ENCODE measurements around the gene SLC12A9. TPM values are rescaled to one million over a fixed set of nuclear protein-coding genes. Genes with fewer than 3 reads are reported as not detected.

Gene SLC12A9
- polyA plus RNA-seq, 3 donors, result 27.1 to 37.7 (median 37.4) TPM

DNA sequence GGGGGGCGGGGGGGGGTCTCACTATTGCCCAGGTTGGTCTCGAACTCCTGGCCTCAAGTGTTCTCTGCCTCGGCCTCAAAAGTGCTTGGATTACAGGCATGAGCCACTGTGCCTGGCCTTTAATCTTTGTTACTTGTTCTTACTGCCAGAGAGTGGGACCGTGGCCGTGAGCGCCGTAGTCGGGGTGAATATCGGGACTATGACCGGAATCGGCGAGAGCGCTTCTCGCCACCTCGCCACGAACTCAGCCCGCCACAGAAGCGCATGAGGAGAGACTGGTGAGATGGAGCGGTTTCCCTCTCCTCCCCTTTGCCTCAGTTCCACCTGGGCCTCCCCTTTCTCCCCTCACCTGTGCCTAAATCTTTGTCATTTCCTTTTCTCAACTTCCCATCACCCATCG, 28.6 kb downstream of the SLC12A9 start:
- no peak for DNase-seq

- no peak for DNase-seq
Measured at GRCh38 chr7:100882201-100882600, 29.7 kb downstream of the SLC12A9 start.

DNA sequence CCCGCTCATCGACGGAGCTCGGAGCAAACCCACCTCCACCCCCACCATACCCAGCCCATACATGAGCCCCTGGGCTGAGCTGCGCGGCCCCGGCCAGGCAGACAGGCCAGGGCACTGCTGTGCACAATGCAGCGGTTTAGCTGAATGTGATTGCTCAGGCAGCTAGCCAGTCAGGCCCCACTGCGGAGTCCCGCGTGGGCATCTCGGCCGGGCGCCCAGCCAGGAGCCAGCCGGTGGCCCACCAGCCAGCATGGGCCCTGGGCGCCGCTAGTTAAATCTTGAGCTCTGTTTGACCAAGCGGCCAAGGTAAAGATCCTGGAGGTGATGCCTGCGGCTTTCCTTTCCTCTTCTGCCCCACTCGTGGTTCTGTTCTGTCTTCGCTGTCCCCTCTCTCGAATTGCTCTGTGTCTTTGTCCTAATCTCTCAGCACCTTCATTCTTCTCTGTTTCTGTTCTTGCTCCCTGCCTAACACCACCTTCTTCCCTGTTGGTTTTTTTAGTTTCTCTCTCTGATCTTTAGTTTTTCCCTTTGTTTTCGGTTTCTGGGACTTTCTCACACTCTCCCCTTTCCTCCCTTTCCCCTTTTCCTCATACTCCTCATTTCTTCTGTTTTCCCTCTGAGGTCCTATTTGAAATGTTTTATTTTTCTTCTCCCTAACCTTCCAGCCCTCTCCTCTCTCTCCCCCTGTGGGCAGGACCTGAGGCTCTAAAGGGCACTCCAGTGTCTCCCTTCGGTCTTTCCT, 30.4 kb downstream of the SLC12A9 start:
- no peak for DNase-seq

DNA sequence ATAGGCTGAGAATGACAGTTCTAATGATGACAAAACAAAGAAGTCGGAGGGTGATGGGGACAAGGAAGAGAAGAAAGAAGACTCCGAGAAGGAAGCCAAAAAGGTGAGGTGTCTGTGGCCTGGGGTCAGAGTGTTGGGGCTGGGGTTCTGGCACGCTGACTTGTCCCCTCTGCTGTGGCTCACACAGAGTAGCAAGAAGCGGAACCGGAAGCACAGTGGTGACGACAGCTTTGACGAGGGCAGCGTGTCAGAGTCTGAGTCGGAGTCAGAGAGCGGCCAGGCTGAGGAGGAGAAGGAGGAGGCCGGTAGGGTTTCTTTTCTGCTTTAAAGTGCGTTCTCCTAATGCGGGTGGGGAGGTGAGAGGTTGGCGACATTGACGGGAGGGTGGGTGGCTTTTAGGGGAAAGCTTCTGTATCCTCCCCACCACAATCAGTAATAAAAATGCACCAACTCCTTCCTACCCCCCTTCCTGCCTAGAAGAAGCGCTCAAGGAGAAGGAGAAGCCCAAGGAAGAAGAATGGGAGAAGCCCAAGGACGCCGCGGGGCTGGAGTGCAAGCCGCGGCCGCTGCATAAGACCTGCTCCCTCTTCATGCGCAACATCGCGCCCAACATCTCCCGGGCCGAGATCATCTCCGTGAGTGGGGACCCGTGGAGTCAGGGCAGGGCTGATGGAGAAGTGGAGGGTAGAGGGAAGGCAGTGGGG, 32.4 kb downstream of the SLC12A9 start:
- no peak for DNase-seq

GRCh38 chr7:100885440-100886141, 33.1 kb downstream of the SLC12A9 start:
- DNase-seq, result no peak

- no peak for DNase-seq
Measured at GRCh38 chr7:100886142-100886935, 33.8 kb downstream of the SLC12A9 start.

DNA sequence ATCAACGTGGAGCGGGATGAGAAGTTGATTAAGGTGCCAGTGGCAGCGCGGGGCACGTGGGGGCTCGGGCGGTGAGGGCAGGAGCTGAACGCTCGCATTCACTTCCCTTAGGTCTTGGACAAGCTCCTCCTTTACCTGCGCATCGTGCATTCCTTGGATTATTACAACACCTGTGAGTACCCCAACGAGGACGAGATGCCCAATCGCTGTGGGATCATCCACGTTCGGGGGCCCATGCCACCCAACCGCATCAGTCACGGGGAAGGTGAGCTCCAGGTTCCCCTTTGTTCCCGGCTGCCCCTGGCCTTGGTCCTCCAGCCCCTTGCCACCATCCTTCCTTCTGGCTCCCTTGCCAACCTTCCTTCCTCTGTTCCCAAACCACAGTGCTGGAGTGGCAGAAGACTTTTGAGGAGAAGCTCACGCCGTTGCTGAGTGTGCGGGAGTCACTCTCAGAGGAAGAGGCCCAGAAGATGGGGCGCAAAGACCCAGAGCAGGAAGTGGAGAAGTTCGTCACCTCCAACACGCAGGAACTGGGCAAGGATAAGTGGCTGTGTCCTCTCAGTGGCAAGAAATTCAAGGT, 34.5 kb downstream of the SLC12A9 start:
- DNase-seq, result no peak

- no peak for DNase-seq
Measured at GRCh38 chr7:100887516-100888290, 35.2 kb downstream of the SLC12A9 start.

DNA sequence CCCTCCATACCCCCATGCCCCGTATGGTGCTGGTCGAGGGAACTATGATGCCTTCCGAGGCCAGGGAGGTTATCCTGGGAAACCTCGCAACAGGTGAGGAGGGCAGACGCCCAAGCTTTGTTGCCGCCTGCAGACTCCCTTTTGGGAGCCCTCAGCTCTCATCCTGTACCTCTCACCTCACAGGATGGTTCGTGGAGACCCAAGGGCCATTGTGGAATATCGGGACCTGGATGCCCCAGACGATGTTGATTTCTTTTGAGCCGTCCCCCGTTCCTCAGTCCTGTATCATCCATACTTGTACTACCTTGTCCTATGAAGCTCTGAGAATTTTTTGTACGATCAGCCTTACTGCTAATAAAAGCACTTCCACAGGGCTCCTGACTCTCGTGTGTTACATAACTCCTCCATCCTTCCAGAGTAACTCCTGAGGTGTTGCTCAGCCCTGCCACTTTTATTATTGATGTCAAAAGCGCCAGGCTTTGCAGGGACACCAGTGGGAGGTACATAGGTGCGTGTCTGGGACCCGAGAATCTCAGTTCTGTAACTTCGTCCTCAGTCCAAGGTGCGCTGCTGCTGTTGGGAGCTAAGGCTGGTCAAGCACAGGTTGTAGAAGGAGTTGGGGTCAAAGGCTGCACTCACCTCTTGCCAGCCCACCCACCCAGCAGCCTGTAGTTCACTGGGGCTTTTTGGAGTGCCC, 35.9 kb downstream of the SLC12A9 start:
- no peak for DNase-seq

DNA sequence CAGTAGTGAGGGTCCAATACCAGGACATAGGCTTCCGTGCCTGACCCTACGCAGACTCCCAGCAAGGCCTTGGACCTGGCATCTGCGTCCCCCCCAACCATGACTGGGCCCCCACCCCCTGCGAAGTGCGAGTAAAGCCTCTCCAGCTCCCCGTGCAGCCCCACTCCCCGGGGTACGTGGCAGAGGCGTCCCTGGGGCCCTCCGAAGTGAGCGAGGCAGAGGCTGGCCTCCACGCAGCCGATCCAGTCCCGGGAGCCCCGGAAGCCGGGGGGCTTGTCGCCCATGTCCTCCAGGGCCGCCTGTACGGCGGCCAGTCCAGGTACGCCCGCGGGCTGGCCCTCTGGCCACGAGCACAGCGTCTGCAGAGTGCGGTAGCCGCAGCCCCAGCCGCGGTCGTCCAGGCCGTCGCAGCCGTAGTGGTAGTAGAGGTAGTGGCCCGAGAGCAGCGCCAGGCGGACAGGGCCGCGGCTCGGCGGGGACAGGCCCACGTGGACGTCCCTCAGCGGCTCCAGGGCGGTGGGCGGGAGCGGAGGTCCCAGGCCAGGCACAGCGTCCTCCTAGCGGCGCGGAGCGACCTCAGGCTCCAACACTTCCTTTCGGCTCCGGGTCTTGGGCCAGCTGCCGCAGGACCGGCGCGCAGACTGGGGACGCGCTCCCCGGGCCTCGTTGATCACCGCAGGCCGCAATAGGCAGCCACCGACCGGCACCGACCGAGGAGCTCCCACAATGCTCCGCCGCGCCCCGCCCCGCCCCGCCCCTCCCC, 36.7 kb downstream of the SLC12A9 start, which contains the start of gene UFSP1:
TSS of gene UFSP1 (minus strand) at position 728 of the 763 bp plus-strand sequence. CDS start at position 284, 444 bp downstream.
- no peak for DNase-seq

- no peak for DNase-seq
Measured at GRCh38 chr7:100890653-100891567, 38.4 kb downstream of the SLC12A9 start.

DNA sequence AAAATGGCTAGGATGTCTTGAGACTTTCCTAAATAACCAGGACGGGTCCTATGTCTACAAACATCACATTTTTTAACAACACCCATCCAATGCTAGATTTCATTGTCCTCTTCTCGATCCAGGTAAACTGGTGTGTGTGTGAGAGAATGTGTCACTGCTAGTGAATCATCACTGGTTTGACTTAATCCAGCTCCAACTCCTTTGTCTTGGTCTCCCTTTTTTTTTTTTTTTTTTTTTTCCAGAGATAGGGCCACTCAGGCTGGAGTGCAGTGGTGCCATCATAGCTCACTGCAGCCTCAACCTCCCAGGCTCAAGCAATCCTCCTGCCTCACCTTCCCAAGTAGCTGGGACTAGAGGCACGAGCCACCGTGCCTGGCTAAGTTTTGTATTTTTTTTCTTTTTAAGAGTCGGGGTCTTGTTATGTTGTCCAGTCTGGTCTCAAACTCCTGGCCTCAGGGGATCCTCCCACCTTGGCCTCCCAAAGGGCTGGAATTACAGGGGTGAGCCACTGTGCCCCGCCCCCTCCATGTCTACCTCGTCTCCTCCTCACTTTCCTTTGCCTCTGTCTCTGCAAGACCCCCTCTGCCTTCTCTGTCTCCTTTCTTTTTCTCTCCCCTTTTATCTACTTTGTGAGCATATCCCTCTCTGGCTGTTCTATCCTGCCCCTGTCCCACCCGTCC, 39.2 kb downstream of the SLC12A9 start:
- no peak for DNase-seq

DNA sequence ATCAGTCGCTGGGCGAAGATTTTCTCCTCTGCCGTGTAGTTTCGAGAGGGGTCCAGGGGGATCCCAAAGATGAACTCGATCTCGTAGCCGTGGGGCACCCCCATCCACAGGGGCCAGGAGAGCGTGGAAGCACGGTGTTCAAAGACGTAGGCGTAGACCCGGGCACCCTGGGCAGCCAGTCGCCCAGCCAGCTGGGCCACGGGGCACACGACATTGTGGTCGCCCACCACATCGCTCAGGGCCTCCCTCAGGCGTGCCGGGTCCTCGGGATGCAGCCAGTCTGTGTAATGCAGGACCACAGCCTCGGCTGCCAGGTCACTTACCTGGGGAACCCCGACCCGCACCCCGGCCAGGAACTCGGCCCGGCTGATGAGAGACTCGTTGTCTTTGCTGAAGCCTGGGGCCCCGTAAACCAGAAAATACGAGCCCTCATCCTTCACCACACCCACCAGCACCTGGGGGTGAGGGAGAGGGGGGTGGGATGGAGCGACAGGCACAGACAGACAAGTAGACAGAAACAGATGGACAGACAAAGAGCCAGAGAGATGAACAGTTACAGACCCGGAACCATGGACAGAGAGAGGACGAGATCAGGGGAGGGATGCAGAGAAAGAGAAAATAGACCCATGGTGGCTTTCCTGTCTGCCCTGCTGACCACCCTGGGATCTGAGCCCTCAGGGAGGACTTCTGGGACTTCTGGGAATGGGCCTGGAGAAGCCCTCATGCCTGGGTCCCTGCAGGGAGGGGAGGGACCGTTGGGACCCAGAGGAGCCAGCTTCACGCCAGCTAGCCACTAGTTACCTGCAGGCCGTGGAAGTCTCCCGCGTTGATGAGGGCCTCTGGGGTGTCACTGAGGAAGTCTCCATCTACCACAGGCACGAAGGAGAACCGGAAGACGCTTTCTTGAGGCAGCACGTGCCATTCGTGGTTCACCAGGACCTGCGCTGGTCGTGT, 40.1 kb downstream of the SLC12A9 start:
- no peak for DNase-seq

DNA sequence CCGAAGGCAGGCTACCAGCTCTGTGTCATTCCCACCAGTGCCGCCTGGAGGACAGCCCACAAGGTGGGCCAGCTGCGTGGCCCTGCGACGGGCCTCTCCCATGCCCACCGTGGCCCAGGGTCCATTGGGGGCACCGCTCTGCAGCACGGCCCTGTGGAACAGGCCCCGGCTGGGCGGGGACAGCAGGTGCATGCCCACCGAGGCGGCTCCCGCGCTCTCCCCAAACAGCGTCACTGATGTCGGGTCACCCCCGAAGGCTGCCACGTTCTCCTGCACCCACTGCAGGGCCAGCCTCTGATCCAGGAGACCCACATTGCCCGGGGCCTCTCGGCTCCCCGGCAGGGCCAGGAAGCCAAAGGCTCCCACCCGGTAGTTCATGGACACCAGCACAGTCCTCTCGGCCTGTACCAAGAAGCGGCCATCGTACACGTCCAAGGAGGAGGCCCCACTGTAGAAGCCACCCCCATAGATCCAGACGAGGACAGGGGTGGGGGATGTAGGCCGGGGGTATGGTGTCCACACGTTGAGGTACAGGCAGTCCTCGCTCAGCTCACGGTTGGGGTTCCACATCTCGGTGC, 40.9 kb downstream of the SLC12A9 start:
- no peak for DNase-seq

DNA sequence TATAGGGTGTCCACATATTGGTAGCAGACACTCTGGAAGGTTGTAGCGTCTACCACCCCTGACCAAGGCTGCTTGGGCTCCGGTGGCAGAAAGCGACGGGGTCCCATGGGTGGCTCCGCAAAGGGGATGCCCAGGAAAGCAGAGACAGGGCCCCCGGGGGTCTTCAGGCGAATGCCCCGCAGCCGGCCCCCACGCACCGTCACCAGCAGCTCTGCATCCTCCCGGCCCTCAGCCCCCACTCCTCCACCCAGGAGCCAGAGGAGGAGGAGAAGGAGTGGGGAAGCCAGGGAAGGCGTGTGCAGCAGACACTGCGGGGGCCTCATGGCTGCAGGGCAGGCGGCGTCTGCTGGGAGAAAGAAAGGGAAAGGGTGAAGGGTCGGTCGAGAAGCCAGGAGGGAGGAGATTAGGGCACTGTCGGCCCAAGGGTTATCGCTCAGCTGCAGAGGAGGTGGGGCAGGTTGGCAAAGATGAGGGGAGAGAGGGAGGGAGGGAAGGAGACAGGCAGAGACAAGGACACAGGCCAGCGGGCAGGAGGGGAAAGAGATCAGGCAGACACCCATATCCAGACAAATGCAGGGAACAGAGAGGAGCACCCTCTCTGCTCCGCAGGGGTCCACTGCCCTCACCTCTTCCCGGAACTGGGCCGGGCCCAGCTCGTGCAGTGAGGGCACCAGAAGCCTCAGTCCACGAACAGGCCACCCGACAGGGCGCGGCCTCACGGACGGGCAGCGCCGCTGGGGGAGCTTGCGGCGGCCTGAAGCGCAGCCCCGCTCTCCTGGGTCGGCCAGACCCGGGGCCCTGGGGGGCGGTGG, 41.6 kb downstream of the SLC12A9 start:
- DNase-seq, result no peak
